Measurements from ENCODE around the gene EEFSEC. TPM values are rescaled to one million over a fixed set of nuclear protein-coding genes. Genes with fewer than 3 reads are reported as not detected.

EEFSEC gene
- total and polyA plus RNA-seq, 2 of the 8 experiments (the other 6 are each of a cell fraction or from before 2014, with no cell fraction given): 13.1 to 19.8 TPM

DNA sequence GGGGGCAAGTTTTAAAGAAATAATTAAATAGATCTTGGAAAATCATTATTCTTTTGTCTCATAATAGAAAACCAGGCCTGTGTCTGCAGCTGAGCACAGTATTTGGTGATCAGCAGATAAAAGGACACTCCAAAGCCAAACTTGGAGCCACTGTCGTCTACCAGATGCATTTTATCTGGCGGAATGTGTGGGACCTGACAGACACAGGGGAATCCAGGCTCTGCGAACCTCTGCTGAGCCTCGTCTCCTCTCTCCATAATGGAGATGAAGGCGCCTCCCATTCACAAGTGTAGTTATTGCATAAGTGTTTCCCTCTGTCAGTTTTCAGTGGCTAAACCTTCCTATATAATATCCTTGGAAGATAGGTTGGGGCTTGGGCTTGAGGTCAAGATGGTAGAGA is 42.1 kb downstream of the EEFSEC start (continued):
- TF ChIP-seq, protein P1, sequence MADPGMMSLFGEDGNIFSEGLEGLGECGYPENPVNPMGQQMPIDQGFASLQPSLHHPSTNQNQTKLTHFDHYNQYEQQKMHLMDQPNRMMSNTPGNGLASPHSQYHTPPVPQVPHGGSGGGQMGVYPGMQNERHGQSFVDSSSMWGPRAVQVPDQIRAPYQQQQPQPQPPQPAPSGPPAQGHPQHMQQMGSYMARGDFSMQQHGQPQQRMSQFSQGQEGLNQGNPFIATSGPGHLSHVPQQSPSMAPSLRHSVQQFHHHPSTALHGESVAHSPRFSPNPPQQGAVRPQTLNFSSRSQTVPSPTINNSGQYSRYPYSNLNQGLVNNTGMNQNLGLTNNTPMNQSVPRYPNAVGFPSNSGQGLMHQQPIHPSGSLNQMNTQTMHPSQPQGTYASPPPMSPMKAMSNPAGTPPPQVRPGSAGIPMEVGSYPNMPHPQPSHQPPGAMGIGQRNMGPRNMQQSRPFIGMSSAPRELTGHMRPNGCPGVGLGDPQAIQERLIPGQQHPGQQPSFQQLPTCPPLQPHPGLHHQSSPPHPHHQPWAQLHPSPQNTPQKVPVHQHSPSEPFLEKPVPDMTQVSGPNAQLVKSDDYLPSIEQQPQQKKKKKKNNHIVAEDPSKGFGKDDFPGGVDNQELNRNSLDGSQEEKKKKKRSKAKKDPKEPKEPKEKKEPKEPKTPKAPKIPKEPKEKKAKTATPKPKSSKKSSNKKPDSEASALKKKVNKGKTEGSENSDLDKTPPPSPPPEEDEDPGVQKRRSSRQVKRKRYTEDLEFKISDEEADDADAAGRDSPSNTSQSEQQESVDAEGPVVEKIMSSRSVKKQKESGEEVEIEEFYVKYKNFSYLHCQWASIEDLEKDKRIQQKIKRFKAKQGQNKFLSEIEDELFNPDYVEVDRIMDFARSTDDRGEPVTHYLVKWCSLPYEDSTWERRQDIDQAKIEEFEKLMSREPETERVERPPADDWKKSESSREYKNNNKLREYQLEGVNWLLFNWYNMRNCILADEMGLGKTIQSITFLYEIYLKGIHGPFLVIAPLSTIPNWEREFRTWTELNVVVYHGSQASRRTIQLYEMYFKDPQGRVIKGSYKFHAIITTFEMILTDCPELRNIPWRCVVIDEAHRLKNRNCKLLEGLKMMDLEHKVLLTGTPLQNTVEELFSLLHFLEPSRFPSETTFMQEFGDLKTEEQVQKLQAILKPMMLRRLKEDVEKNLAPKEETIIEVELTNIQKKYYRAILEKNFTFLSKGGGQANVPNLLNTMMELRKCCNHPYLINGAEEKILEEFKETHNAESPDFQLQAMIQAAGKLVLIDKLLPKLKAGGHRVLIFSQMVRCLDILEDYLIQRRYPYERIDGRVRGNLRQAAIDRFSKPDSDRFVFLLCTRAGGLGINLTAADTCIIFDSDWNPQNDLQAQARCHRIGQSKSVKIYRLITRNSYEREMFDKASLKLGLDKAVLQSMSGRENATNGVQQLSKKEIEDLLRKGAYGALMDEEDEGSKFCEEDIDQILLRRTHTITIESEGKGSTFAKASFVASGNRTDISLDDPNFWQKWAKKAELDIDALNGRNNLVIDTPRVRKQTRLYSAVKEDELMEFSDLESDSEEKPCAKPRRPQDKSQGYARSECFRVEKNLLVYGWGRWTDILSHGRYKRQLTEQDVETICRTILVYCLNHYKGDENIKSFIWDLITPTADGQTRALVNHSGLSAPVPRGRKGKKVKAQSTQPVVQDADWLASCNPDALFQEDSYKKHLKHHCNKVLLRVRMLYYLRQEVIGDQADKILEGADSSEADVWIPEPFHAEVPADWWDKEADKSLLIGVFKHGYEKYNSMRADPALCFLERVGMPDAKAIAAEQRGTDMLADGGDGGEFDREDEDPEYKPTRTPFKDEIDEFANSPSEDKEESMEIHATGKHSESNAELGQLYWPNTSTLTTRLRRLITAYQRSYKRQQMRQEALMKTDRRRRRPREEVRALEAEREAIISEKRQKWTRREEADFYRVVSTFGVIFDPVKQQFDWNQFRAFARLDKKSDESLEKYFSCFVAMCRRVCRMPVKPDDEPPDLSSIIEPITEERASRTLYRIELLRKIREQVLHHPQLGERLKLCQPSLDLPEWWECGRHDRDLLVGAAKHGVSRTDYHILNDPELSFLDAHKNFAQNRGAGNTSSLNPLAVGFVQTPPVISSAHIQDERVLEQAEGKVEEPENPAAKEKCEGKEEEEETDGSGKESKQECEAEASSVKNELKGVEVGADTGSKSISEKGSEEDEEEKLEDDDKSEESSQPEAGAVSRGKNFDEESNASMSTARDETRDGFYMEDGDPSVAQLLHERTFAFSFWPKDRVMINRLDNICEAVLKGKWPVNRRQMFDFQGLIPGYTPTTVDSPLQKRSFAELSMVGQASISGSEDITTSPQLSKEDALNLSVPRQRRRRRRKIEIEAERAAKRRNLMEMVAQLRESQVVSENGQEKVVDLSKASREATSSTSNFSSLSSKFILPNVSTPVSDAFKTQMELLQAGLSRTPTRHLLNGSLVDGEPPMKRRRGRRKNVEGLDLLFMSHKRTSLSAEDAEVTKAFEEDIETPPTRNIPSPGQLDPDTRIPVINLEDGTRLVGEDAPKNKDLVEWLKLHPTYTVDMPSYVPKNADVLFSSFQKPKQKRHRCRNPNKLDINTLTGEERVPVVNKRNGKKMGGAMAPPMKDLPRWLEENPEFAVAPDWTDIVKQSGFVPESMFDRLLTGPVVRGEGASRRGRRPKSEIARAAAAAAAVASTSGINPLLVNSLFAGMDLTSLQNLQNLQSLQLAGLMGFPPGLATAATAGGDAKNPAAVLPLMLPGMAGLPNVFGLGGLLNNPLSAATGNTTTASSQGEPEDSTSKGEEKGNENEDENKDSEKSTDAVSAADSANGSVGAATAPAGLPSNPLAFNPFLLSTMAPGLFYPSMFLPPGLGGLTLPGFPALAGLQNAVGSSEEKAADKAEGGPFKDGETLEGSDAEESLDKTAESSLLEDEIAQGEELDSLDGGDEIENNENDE (IDR thresholded peaks at IDR 0.05; ENCODE audit: insufficient replicate concordance, low read length): no peak
- TF ChIP-seq CEBPB (IDR thresholded peaks at IDR 0.05; ENCODE audit: low read depth, low read length): peak; percentile 89
- TF ChIP-seq POU5F1 (IDR thresholded peaks at IDR 0.05; ENCODE audit: low read depth, low read length): no peak
